ENCODE data around the gene DROSHA.

DNA sequence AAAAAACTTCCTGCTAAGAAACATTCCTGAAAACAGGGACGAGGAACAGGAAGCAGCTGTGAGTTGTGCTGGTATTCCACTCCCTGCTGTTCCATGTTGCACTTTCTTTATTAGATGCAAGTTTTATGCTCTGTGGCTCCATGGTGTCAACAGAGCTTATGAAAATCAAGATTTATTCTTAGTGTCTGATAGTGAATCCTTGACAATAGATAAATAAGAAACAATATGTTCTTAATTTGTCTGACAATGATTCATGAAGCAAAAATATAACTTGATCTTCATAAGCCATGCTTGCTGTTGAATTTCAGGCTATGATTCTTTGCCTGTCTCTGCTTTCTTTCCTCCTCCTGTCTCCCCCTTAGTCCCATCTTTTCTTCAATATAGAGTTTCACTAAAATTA lies 119.6 kb downstream of the DROSHA start:
- TF ChIP-seq CTCF (conservative IDR thresholded peaks at IDR 0.05 in 1 of 2, IDR thresholded peaks at IDR 0.05 in 1 of 2; ENCODE audit: low read depth in 1 of 2, low read length in 2 of 2) (no peak), EZH2 (IDR thresholded peaks at IDR 0.05; ENCODE audit: low read length, missing control alignments) (no peak)

Data from fibroblast of lung (primary cell).